ENCODE results near the gene MSRB3.

- TF ChIP-seq CTCF (IDR thresholded peaks at IDR 0.05; ENCODE audit: extremely low read depth in 1 of 2, insufficient read depth in 1 of 2, low read depth in 1 of 2, low read length in 2 of 2): no peak
- no peak for TF ChIP-seq FOS (IDR thresholded peaks at IDR 0.05; ENCODE audit: borderline replicate concordance, insufficient read depth, low read length)
- no peak for TF ChIP-seq POLR2A (IDR thresholded peaks at IDR 0.05; ENCODE audit: low read depth, low read length)
- TF ChIP-seq EZH2 (IDR thresholded peaks at IDR 0.05; ENCODE audit: borderline replicate concordance, low read depth, low read length, severe bottlenecking): no peak
- TF ChIP-seq POLR2AphosphoS5 (IDR thresholded peaks at IDR 0.05; ENCODE audit: insufficient read depth, low read depth, low read length): no peak
- TF ChIP-seq MYC (IDR thresholded peaks at IDR 0.05; ENCODE audit: low read depth, low read length): no peak
- TF ChIP-seq GATA2 (IDR thresholded peaks at IDR 0.05; ENCODE audit: insufficient read depth, insufficient read length, low read depth, low read length): no peak
Observed at GRCh38 chr12:65323070-65323469, 44.6 kb downstream of the MSRB3 start.
